ENCODE data around the gene ACTN4.

Gene ACTN4

DNA sequence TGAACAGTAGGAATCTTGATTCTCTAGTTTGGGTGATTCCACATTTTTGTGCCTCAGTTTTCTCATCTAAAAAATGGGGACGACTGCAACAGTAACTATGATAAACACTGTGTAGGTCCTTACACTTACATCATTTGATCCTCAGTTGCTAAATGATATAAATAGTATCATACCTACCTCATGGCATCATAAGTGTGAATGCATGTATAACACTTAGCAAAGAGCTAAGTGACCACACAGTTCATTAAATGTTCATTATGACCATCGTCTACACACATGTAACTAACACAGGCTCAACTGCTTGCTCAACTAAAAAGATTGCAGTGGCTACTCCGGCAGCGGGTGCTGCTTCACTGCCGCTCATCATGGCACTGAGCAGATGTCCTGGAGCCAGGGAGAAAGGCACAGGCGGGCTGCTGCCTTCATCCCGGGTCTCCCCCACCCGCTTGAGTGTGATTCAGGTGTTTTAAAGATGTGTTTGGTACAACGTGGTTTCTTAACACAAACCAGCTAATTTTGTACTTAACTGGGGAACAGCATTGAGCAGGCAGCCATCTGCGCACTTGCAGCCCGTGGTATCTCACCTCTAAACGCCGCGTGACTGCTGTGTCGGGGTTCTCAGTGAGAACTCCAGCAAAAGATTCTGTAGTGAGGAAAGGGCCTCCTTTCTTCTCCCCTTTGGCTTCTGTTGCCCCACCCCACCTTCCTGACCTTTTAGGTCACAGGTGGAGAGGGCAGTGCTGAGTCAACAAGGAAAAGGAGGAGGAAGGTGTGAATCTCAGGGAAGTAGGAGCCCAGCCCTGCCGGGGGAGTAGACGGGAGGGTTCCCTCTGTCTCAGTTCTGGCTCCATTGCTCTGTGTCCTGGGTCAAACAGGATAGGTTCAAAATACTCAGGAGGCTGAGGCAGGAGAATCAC, 11.7 kb upstream of the ACTN4 start:
- in situ Hi-C loops (cut with MboI; ENCODE audit: low sequenced_read_pairs): no loop called here

DNA sequence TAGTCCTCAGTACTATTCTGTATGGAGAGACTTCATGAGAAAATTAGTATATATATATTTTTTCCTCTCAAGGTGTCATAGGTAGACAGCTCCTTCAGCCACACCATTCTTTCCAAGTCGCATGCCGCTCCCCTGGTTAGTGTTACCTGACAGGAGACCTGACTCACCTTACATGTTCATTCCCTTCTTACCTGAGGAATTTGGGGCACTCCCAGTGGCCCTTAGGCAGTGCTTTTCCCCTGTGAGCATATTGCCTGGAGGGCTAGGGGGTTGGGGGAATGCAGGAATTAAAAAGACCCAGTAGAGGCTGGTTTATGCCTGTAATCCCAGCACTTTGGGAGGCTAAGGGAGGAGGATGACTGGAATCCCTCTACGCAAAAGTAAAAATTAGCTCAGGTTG, 9.0 kb upstream of the ACTN4 start:
- in situ Hi-C loops (cut with MboI; ENCODE audit: low sequenced_read_pairs): no loop called here

DNA sequence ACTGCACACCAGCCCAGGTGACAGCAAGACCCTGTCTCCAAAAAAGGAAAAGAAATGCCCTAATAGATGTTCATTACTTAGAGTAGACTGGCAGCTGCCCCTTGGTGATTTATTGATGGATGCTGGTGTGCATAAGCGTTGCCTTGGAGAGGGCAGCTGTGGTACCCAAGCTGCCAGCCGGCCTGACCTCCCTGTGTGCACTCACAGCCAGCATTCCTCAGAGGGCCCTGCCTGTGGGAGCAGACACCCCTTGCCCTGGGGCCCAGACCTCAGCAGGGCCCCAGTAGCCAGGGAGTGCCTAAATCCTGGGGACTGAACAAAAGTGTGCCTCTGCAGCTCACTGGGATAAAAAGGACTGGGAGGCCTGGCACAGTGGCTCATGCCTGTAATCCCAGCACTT, 7.8 kb upstream of the ACTN4 start:
- in situ Hi-C loops (cut with MboI; ENCODE audit: low sequenced_read_pairs): no loop called here

DNA sequence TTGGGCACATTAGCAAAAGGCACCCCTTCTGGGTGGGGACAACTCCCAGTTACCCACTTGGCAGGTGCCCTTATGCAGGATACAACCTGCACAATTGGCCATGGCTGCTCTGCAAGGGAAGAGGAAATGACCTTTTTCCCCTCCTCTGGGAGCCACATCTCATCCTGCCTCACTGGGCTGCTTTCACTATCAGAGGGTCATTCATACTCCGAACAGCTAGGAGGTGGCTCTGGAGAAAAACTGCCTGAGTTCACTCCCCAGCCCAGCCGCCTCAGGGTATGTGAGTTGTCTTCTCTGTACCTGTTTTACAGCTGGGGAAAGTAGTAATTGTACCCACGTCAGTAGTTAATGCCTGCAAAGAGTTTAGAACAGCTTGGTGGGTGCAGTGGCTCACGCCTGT, 7.1 kb upstream of the ACTN4 start:
- in situ Hi-C loops (cut with MboI; ENCODE audit: low sequenced_read_pairs): no loop called here

DNA sequence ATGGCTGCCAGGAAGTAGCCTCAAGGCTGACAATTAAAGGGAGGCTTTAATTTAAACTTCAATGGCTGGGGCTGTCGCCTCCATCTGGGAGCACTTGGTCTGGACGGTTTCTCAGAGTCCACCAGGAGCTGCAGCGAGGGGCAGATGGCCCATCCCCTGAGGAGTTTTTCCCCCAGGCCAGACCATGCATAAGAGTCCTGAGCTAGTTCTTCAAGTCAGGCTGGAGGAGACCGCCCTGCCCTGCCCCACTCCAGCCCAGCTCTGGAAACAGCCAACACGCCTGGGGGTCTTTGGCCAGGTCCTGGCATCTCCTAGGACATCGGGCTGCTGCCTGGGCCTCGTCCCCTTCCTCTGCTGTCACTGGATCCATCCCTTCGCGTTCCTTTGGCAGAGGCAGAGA, 5.3 kb upstream of the ACTN4 start:
- in situ Hi-C loops (cut with MboI; ENCODE audit: low sequenced_read_pairs): no loop called here

DNA sequence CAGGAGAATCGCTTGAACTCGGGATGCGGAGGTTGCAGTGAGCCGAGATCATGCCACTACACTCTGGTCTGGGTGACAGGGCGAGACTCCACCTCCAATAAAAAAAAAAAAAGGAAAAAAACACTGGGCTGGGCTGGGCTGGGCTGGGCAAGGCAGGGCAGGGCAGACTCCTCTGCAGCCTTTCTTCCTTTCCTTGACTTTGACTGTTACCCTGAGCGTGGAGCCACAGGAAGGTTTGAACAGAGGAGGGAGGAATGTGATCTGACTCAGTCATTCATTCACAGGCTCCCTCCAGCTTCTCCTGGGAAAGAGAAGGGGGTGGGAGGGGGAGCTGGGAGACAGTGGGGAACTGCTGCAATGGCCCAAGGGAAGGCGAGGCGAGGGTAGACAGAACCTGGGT, 2.7 kb upstream of the ACTN4 start:
- in situ Hi-C loops (cut with MboI; ENCODE audit: low sequenced_read_pairs): no loop called here

DNA sequence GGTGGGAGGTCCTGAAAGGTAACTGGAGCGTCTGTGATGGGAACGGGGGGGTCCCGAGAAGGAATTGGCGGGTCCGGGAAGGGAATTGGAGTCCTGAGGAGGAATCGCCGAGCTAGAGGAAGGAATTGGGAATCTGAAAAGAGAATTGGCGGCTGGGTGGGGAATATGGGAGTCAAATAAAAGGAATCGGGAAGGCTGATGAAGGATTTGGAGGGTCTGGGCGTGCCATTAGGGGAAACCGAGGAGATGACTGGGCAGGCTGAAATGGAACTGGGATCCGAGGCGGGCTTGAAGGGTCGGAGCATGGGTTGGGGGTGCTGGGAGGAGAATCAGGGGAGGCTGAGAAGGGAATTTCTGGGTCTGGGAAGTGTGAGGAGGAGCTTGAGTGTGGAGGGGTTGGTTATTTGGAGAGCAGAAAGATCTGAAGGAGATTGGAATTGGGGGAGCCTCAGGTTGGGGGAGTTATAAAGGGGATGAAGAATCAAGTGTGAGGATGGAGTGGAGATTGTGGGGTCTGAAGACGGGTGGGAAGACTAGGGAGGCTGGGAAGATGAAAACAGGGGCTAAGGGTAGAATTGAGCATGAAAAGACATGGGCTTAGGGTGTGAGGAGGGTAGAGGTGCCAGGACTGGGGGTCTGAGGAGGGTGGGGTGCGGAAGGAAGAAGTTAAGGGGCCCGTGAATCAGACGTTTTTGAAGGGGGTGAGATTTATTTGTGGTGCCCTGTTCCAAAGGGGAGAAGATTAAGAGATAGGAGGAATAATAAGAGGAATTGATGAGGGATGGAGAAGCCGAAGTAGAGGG, 718 bp downstream of the ACTN4 start:
- in situ Hi-C loops (cut with MboI; ENCODE audit: low sequenced_read_pairs): no loop called here

DNA sequence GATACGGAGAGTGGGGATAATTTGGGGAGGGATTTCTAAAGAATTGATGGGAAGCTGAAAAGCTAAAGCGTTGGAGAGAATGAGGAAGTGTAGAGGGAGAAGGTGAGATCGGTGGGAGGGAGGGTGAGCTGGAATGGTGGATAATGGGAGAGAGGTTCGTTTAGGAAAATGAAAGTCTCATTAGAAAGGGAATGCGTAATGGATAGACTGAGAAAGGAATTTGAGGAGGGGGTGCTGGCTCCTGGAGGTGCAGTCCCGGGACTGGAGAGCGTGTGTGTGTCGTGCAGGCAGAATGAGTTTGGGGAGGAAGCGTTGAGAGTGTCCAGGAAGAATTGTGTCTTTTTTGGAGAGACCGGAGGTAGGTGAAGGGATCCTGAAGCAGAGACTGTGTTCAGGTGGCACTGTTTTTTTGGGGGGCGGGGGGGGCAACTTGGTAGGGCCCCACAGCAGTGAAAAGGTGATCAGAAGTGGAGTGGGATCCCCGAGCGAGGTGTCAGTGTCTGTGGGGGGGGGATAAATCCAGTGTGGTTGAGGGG, 1.4 kb downstream of the ACTN4 start:
- in situ Hi-C loops (cut with MboI; ENCODE audit: low sequenced_read_pairs): no loop called here

DNA sequence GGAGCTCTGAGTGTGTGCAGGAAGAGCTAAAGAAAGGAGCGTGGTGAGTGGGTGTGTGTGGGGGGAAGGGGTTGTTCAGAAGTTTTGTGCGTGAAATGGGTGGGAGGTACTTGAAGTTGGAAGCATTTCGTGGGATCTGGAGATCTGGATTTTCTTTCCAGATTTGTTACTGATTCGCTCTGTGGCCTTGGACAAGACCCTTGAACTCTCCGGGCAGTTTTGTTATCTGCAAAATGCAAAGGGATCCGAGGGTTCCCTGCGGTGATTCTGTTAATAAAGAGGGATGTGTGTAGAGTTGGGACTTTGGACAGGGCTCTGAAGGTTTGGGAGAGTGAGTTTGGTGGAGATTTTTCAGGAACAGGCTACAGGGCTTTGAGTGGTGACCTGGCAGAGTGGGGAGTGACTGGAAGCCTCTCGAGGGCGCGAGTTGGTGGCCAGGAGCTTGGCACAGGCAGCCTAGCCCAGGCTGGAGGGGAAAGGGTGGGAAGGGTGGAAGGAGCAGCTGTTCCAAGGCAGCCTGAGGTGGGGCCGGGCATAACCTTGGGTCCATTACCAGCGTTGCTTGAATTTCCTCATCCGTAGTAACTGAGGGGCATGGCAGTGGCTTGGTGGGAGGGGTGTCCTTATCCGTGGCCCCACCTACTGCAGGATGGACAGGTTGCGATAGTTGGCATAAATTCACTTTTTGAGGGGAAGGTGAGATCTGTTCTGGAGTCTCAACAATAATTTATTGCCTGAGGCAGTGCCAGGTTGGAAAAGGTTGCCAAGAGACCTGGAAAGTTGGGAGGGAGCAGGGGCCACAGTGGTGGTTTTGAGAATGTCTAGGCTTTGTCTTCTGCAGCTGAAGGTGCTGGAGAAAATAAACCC, 2.1 kb downstream of the ACTN4 start:
- in situ Hi-C loops (cut with MboI; ENCODE audit: low sequenced_read_pairs): no loop called here

DNA sequence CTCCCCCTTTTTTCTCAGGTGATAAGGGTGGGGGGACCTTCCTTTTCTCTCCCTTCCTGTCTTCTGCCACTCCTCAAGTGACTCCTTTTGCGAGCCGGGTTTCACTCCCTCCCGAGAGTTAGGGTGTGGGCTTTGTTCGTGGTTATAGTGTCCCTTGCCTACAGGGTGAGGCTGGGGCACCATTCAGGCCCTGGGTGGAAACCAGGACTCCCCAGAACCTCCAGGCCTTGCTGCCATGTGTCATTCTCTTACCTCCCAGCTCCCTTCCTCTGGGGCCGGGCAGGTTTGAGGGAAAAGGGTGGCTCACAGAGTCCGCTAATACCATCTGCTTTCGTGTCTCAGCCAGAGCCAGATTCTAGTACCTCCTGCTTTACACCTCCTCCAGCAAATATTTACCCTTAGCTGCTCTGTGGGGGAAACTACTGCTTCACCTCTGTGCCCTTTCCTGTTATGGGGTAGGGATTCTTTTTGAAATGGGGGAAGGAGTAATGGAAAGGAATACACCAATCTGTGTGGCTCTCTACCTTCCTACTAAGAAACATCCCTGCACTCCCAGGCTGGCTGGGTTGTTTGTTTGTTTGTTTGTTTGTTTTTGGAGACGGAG, 2.8 kb downstream of the ACTN4 start:
- in situ Hi-C loops (cut with MboI; ENCODE audit: low sequenced_read_pairs): no loop called here

DNA sequence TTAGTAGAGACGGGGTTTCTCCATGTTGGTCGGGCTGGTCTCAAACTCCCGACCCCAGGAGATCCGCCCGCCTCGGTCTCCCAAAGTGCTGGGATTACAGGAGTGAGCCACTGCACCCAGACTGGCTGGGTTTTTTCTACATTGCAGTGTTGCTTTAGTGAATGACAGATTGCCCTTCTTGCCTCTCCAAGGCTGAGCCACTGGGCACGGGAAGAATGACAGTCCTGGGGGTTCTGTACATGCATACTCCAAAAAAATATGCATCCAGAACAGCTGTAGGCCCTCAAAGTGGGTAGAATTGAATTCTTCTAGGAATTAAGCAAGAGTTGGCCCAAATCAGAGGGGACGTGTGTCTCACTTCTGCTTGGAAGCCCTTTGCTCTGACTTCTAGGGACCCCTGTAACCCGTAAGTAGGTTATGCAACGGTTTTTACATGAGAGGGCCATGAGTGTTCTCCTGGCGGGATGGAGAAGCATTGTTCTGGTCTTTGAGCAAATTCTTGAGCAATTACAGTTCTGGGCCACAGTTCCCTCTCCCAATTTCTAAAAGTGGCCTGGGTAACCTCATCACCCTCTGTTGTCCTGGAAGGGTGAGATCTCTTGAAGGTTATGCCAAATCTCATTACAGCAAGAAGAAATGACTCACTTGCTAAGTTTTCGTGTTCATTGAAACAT, 3.6 kb downstream of the ACTN4 start:
- in situ Hi-C loops (cut with MboI; ENCODE audit: low sequenced_read_pairs): no loop called here

DNA sequence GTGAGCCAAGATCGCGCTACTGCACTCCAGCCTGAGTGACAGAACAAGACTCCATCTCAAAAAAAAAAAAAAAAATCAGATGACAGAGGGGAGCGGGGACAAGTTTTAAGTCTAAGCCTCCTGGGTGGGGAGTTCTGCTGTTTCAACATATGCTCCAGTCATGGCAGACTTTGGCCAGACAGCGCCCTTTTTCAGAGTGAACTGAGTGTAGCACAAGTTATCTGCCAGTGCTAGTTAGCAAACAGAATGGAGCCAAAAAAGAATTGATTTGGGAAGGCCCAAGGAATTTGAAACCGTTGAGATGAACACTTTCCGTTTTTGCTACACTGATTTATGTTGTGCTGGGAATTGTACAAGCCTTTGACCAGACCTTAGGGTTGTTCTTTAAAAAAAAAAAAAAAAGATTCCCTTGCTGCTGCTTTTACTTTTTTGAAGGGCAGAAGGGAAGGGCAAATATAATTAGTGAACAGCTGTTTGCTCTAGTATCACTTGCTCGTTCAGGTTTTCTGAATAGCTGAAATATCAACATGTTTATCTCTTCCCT, 5.7 kb downstream of the ACTN4 start:
- in situ Hi-C loops (cut with MboI; ENCODE audit: low sequenced_read_pairs): no loop called here

DNA sequence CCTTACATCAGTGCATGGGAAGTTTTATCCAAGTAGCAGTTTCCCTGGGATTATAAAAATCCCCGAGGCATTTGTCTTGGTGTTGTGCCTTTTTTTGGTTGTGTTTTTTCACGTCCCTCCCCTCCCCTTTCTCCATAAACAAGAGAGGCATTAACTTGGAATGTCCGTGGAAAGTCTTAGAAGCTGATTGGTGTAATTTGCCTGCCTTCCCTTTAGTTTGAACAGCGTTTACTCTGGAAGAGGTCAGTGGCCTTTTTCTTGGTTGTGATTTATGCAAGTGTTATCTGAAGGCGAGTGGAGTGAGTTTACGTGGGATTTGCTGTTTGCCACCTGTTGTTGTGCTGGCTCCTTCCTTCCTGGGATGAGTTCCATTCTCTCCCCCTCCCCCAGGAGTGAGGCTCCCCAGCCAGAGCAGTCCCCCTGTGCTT, 7.2 kb downstream of the ACTN4 start:
- in situ Hi-C loops (cut with MboI; ENCODE audit: low sequenced_read_pairs): no loop called here

DNA sequence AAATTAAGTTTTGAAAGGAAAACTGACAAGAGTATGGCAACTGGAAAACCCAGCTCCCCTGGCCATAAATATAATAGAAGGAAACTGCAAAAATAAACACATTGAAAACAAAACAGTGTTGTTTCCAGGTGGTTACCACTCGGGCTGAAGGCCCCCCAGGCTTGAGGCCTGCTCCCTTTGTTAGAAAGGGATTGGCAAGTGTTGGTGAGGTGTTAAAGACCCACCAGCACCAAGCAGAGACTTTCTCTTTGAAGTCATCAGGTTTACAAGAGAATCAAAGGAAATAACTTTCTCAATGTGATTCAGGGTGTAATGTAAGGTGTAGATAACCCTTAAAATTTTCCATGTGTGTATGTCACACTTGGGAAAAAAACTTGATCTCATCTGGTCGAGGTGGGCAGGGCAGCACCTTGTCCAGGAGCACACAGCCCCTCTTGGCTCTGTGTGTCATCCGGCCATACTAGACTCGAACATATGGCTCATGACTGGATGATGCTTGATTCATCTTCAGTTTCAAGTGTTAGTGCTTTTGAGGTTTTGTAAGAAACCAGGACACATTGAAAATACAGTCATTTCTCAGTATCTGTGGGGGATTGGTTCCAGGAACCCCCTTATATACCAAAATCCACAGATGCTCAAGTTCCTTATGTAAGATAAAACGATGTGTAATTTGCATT, 7.8 kb downstream of the ACTN4 start:
- in situ Hi-C loops (cut with MboI; ENCODE audit: low sequenced_read_pairs): no loop called here

DNA sequence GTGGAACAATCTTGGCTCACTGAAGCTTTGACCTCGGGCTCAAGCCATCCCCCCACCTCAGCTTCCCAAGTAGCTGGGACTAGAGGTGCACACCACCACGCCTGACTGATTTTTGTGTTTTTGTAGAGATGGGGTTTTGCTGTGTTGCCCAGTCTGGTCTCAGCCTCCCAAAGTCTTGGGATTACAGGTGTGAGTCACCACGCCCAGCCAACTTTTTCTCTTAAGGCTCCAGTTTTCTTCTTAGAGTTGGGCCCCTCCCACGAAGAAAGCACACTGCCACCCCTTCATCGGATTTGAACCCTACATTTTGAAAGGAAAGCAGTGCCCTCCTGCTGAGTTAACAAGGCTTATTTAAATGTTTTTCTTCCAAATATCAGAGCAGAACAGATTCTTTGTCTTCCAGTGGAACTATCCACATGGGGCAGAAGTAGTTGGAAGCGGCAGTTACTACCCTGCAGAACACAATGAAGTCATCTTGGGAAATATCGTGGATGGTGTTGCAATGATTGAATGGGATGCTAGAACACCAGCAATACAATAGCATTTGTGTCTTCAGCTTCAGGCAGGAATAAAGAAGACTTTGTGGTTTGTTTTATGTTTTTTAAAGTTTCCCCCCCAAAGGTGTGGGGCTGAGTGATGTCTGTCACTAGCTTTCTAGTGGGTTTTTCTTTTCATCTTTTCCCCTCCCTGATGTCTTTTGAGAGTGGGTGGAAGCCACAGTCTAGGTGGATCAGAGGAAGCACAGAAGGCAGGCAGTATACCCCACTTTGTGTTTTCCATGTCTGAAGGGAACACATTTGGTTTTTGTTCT, 8.9 kb downstream of the ACTN4 start:
- in situ Hi-C loops (cut with MboI; ENCODE audit: low sequenced_read_pairs): no loop called here

DNA sequence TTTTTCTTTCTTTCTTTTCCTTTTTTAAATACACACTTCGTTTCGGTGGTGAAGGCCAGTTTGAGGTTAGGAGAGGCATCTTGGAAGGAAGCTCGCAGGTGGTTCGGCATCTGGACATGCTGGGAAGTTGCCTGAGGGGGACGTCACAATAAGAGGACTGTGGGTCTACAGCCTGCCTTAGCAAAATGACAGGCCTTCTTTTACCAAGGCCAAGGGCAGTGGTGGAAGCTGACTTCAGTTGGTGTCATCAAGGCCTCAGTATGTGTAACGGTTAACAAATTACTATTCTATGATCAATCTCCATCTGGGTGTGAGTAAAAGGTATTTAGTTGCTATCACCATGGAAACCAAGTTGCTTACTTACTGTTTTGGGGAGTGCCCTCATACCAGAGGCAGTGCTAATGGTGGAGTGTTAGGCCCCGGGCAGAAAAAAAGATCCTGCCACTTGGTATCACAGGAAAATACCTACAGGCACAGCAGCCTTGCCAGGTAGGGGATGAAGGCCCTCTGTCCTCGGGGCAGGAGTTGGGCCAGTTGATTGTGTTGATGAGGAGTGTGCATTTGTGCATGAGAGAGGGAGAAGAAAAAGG, 10.3 kb downstream of the ACTN4 start:
- in situ Hi-C loops (cut with MboI; ENCODE audit: low sequenced_read_pairs): no loop called here

DNA sequence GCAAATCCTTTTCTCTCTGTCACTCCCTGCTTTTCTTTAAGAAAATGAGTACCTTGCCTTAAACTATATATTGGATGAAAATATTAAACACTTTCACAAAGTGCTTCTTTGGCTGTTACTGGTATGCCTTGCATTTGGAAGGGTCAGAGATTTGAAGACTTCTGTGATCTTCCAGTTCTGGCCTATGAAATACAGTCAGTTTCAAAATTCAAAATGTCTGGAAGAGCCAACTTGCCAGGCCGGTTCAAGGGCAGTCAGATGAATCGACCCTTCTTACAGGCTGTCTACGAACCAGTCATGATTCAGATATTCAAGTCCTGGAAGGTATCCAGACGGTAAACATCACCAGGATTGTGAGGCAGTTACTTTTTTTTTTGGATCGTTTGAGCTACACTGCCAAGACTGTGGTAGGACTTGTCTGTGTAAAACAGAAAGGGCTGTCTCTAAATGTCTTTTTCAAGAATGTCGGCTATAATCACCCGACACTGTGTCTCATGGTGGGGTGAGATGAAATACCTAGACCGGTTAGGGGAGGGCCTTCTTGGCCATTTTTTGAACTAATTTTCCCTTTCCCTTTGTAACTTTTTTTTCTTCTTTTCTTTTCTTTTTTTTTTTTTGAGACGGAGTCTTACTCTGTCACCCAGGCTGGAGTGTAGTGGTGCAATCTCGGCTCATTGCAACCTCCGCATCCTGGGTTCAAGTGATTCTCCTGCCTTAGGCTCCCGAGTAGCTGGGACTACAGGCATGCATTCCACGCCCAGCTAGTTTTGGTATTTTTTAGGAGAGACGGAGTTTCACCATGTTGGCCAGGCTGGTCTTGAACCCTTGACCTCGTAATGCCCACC, 11.2 kb downstream of the ACTN4 start:
- in situ Hi-C loops (cut with MboI; ENCODE audit: low sequenced_read_pairs): no loop called here
